Neural crest cell (in vitro differentiated cells): Measurements from ENCODE around the gene ALOX12. TPM values are rescaled to one million over a fixed set of nuclear protein-coding genes. Genes with fewer than 3 reads are reported as not detected.

Source experiments
- DNase-seq: peaks from one replicate; pipeline ENCODE4 v3.0.0; 2021; ENCODE audit warnings: low read depth, mixed read lengths, low spot score
- H3K27ac Mint-ChIP-seq: one replicate; pipeline ENCODE4 v1.8.0; 2021; ENCODE audit warnings: mild to moderate bottlenecking, mixed read lengths; ENCODE audit not compliant: unreplicated experiment
- H3K27me3 Mint-ChIP-seq: 2 replicates; pipeline ENCODE4 v1.8.0; 2021; ENCODE audit warnings: low read depth, mild to moderate bottlenecking, mixed read lengths
- H3K36me3 Mint-ChIP-seq: 2 replicates; pipeline ENCODE4 v1.8.0; 2021; ENCODE audit warnings: low read depth, mild to moderate bottlenecking, mixed read lengths
- H3K4me1 Mint-ChIP-seq: 2 replicates; pipeline ENCODE4 v1.8.0; 2021; ENCODE audit warnings: mixed read lengths
- H3K4me3 Mint-ChIP-seq: one replicate; pipeline ENCODE4 v1.8.0; 2021; ENCODE audit warnings: mild to moderate bottlenecking, mixed read lengths
- H3K9me3 Mint-ChIP-seq: 2 replicates; pipeline ENCODE4 v1.8.0; 2021; ENCODE audit warnings: mixed read lengths
- total RNA-seq: library from RNA; stranded (reverse); gene quantifications from 2 replicates; pipeline ENCODE4 v1.2.1, GENCODE V29; 2021
- TF ChIP-seq, protein P1 (sequence below): fragments of 200-600 bp; sonication (generic); conservative IDR thresholded peaks from 2 replicates; pipeline ENCODE4 v1.5.0; 2021; ENCODE audit warnings: antibody characterized with exemption, mild to moderate bottlenecking

ALOX12 gene
- total RNA-seq, 1 donor from 2014 or later = 0.16 TPM

DNA sequence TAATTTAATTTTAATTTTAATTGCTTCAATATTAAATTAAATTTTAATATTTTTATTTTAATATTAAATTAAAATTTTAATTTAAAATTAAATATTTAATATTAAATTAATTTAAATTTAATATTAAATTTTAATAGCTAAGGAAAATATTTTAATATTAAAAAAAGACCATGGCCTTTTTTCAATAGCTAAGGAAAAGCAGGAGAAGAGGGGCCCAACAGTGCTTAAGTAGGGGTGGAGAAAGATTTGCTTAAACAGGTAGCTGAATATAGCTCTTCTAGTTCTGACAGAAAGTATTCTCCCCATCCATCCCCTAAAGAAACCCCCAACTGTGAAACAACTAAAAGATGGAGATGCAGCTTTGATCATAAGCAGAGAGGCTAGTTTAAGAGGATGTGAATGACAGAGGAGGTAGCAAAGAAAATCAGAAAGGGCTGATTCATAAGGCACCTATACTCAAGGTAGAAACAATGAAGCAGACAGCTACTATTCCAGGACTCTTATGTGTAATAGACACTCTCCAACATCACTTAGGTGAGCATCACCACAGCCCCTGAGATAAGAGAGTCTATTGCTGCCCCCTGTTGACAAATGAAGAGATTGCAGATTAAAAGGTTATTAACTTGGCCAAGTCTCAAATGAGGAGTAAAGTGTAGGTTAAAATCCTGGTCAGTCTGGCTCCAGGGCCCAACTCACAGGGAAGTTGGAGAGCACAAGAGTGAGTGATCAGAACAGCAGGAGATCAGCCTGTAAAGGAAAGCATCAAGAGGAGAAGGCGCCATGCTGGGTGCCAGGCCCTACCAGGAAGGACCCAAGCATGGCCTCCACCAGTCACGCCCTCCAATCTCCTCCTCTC, 8.8 kb downstream of the ALOX12 start:
- peak; percentile 45 for DNase-seq
- H3K27me3 Mint-ChIP-seq = no peaks in the 10 kb centered on the region
- H3K36me3 Mint-ChIP-seq = peaks cover 6% of the 10 kb centered on the region
- TF ChIP-seq, protein P1, sequence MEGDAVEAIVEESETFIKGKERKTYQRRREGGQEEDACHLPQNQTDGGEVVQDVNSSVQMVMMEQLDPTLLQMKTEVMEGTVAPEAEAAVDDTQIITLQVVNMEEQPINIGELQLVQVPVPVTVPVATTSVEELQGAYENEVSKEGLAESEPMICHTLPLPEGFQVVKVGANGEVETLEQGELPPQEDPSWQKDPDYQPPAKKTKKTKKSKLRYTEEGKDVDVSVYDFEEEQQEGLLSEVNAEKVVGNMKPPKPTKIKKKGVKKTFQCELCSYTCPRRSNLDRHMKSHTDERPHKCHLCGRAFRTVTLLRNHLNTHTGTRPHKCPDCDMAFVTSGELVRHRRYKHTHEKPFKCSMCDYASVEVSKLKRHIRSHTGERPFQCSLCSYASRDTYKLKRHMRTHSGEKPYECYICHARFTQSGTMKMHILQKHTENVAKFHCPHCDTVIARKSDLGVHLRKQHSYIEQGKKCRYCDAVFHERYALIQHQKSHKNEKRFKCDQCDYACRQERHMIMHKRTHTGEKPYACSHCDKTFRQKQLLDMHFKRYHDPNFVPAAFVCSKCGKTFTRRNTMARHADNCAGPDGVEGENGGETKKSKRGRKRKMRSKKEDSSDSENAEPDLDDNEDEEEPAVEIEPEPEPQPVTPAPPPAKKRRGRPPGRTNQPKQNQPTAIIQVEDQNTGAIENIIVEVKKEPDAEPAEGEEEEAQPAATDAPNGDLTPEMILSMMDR = peak; percentile 85
- peaks cover 3% of the 10 kb centered on the region for H3K4me1 Mint-ChIP-seq
- no peak overlapping the region for H3K27ac Mint-ChIP-seq
- H3K9me3 Mint-ChIP-seq = no peaks in the 10 kb centered on the region
- H3K4me3 Mint-ChIP-seq = peak overlapping the region; percentile 38

DNA sequence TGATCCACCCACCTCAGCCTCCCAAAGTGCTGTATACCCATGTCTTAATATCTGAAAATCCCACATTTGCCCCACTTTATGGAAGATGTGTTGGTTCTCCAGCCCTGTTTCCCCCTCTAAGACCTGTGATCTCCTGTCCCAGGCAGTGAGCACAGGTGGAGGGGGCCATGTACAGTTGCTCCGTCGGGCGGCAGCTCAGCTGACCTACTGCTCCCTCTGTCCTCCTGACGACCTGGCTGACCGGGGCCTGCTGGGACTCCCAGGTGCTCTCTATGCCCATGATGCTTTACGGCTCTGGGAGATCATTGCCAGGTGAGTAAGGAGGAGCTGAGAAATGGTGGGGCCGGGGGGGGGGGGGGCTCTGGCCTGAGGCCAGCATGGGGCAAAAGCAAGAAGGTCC, 9.9 kb downstream of the ALOX12 start:
- Mint-ChIP-seq H3K27ac (no peak overlapping the region), H3K9me3 (no peaks in the 10 kb centered on the region), H3K4me1 (peaks cover 10% of the 10 kb centered on the region), H3K4me3 (no peak overlapping the region), H3K36me3 (peaks cover 7% of the 10 kb centered on the region), H3K27me3 (no peaks in the 10 kb centered on the region)
- TF ChIP-seq, protein P1 = no peak
- no peak for DNase-seq

DNA sequence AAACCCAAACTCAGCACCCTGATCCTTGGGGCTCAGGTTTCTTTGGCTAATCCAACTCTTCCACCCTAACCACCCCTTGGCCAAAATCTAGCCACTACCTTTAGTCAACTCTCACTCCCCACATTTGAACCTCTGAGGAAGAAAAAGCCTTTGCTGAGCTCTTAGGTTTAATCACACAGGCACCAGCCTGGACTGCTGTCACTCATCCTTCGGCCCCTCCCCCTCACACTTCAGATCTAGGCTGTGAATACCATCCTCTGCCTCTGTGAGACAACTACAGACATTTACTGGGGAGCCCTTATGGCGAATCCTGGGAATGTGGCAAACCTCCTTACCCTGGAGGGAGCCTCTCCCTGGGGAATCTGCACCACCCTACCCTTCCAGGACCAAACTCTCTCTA, 11.3 kb downstream of the ALOX12 start:
- Mint-ChIP-seq H3K36me3 (peaks cover 3% of the 10 kb centered on the region), H3K27ac (no peak overlapping the region), H3K9me3 (no peaks in the 10 kb centered on the region), H3K27me3 (no peaks in the 10 kb centered on the region), H3K4me3 (peak overlapping the region; percentile 56), H3K4me1 (peaks cover 23% of the 10 kb centered on the region)
- TF ChIP-seq, protein P1 = no peak
- no peak for DNase-seq

DNA sequence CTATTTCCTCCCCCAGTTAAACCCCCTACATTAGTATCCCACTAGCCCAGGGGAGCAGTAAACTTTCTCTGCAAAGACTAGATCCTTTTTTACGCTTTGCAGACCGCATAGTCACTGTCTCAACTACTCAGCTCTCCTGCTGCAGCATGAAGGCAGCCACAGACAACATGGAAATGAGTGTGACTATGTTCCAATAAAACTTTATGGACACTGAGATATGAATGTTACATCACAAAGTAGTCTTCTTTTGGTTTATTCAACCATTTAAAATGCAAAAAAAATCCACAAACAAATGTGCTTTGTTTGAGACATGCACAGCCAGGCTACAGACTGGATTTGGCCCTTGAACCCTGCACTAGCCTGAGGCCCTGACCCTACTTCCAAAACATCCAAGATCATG, 14.7 kb downstream of the ALOX12 start:
- TF ChIP-seq, protein P1 = no peak
- Mint-ChIP-seq H3K4me1 (peaks cover 46% of the 10 kb centered on the region), H3K27ac (no peak overlapping the region), H3K27me3 (no peaks in the 10 kb centered on the region), H3K36me3 (peaks cover 3% of the 10 kb centered on the region), H3K9me3 (no peaks in the 10 kb centered on the region), H3K4me3 (peak overlapping the region; percentile 80)
- no peak for DNase-seq

DNA sequence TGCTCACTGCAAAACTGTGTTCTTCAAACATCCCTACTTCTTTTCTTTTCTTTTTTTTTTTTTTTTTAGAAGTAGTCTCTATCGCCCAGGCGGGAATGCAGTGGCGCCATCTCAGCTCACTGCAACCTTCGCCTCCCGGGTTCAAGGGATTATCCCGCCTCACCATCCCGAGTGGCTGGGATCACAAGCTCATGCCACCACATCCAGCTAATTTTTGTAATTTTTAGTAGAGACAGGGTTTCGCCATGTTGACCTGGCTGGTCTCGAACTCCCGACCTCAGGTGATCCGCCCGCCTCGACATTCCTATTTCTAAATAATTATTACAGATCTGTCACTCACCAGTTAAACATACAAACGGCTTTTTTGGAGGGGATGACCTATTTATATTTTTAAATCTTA, 15.6 kb downstream of the ALOX12 start:
- Mint-ChIP-seq H3K27ac (no peak overlapping the region), H3K4me1 (peaks cover 55% of the 10 kb centered on the region), H3K36me3 (peaks cover 3% of the 10 kb centered on the region), H3K27me3 (no peaks in the 10 kb centered on the region), H3K9me3 (no peaks in the 10 kb centered on the region), H3K4me3 (peak overlapping the region; percentile 99)
- TF ChIP-seq, protein P1 = no peak
- DNase-seq = no peak
